ENCODE data around the gene EPHA10.

GRCh38 chr1:37739222-37739621, 25.7 kb downstream of the EPHA10 start:
- TF ChIP-seq CTCF (conservative IDR thresholded peaks at IDR 0.05) (no peak), EZH2 (IDR thresholded peaks at IDR 0.05; ENCODE audit: low read depth) (no peak)
